T1000 (cell line): Measurements from ENCODE around the gene RASGRP1.

Experiments used
- DNase-seq: peaks from one replicate; lab custom pipeline; 2025; ENCODE audit warnings: mixed read lengths; lab: John Stamatoyannopoulos, UW

Gene RASGRP1

GRCh38 chr15:38458646-38459045 is 106.0 kb downstream of the RASGRP1 start:
- no peak for DNase-seq

GRCh38 chr15:38455092-38455491 is 109.5 kb downstream of the RASGRP1 start:
- DNase-seq = no peak

- no peak for DNase-seq
Measured at GRCh38 chr15:38454696-38455090, 109.9 kb downstream of the RASGRP1 start.

- DNase-seq = peak; percentile 84
Measured at GRCh38 chr15:38453971-38454695, 110.5 kb downstream of the RASGRP1 start, which contains the start of gene FAM98B. TSS of gene FAM98B (plus strand) at chr15:38454127. CDS start at chr15:38454162, 35 bp downstream.

DNA sequence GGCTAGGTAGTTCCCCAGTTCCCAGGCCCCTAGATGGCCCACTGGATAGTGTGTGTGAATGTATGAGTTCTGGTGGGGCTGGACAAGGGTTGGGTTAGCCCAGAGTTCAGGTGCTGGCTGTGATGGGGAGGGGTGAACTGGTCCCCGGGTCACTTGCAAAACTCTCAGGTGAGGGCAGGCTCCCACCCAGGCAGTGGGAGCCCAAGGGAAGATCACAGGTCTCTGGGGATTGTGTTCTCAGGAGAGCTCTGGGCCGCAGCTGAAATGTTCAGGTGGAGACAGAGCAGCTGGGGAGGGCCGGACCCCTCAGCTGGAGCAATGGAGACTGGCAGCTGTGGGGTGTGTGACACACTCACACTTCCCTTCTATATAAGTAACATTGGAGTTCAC is 123.5 kb downstream of the RASGRP1 start:
- DNase-seq = no peak

DNA sequence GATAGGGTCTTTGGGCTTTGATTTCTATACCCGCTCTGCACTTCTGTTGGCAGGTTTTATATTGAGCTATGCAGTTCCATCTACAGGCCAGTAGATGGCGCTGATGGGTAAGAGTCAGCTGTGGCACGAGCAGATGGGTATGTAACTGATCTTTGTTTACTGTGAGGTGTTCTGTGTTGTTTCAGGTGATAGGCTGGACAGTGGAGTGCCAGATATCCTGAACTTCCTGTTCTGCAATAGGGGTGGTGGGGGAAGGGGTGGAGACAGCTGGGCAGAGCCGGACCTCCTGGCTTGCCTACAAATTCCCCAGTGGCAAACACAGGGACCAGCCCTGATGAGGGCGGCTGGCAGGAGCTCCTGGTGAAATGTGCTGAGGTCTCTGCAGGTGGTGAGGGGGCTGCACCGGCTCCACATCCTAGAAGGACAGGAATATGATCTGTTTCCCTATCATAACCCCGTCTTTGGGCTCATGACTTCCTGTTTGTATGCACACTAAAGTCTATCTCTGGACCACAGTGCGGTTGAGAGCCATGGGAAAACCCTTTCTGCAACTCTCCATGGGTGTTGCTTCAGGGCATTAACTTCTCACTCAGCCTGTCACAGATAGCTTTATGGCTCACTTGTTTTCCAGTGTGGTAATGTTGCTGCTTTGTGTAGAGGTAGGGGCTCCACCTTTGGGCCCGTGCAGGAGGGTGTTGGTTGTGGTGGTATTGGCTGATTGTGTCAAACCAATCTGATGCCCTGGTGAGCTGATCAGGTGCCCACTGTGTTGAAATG is 124.1 kb downstream of the RASGRP1 start:
- no peak for DNase-seq
